Neural progenitor cell (in vitro differentiated cells): ENCODE measurements around the gene VAT1. TPM values are rescaled to one million over a fixed set of nuclear protein-coding genes. Genes with fewer than 3 reads are reported as not detected.
"Not testable (repeated sequence)": the region's sequence is repeated elsewhere in the genome, so short reads cannot be mapped to it uniquely, and the experiment has no call there.

Experiments
- DNase-seq: peaks from one replicate; pipeline ENCODE4 v3.0.0-alpha.2; 2016; ENCODE audit warnings: low spot score
- H2AFZ ChIP-seq: fragments of 200-600 bp; sonication (generic); replicated peaks from 2 replicates; pipeline ENCODE4 v1.6.1; 2016; ENCODE audit warnings: antibody characterized with exemption
- H3F3A ChIP-seq: fragments of 200-600 bp; sonication (generic); 2 replicates; pipeline ENCODE4 v1.6.1; 2016; ENCODE audit warnings: antibody characterized with exemption, low read depth
- H3K27ac ChIP-seq: fragments of 200-600 bp; sonication (generic); 2 replicates; pipeline ENCODE4 v1.5.1; 2016; ENCODE audit warnings: mild to moderate bottlenecking
- H3K27me3 ChIP-seq: fragments of 200-600 bp; sonication (generic); 2 replicates; pipeline ENCODE4 v1.6.1; 2016; ENCODE audit warnings: mild to moderate bottlenecking, moderate library complexity
- H3K36me3 ChIP-seq: fragments of 200-600 bp; sonication (generic); 2 replicates; pipeline ENCODE4 v1.5.1; 2016
- H3K4me1 ChIP-seq: fragments of 200-600 bp; sonication (generic); 2 replicates; pipeline ENCODE4 v1.6.1; 2016; ENCODE audit warnings: mixed run types
- H3K4me2 ChIP-seq: fragments of 200-600 bp; sonication (generic); 2 replicates; pipeline ENCODE4 v1.6.1; 2016
- H3K4me3 ChIP-seq: fragments of 200-600 bp; sonication (generic); 2 replicates; pipeline ENCODE4 v1.5.1; 2016
- H3K79me2 ChIP-seq: fragments of 200-600 bp; sonication (generic); 2 replicates; pipeline ENCODE4 v1.6.1; 2016; ENCODE audit warnings: low read depth
- H3K9ac ChIP-seq: fragments of 200-600 bp; sonication (generic); 2 replicates; pipeline ENCODE4 v1.6.1; 2016
- H3K9me3 ChIP-seq: fragments of 200-600 bp; sonication (generic); 2 replicates; pipeline ENCODE4 v1.5.1; 2016; ENCODE audit warnings: low read depth
- H4K20me1 ChIP-seq: fragments of 200-600 bp; sonication (generic); 2 replicates; pipeline ENCODE4 v1.6.1; 2016; ENCODE audit warnings: low read depth
- H3K27ac Mint-ChIP-seq: 3 replicates; pipeline ENCODE4 v1.8.0; 2021; ENCODE audit warnings: mixed read lengths
- H3K27me3 Mint-ChIP-seq: 2 replicates; pipeline ENCODE4 v1.8.0; 2022; ENCODE audit warnings: low read depth, mild to moderate bottlenecking, inconsistent platforms, moderate library complexity, mixed read lengths; ENCODE audit not compliant: insufficient read depth
- H3K36me3 Mint-ChIP-seq: 3 replicates; pipeline ENCODE4 v1.8.0; 2021; ENCODE audit warnings: mixed read lengths
- H3K4me1 Mint-ChIP-seq: 3 replicates; pipeline ENCODE4 v1.8.0; 2021; ENCODE audit warnings: mixed read lengths
- H3K4me3 Mint-ChIP-seq: 3 replicates; pipeline ENCODE4 v1.8.0; 2021; ENCODE audit warnings: mild to moderate bottlenecking, moderate library complexity, mixed read lengths
- H3K9me3 Mint-ChIP-seq: 3 replicates; pipeline ENCODE4 v1.8.0; 2020; ENCODE audit warnings: mixed read lengths
- EZH2 ChIP-seq: fragments of 200-600 bp; sonication (generic); IDR thresholded peaks from 2 replicates; pipeline ENCODE4 v1.6.1; 2017; ENCODE audit warnings: antibody characterized with exemption, mild to moderate bottlenecking, moderate library complexity
- EZH2phosphoT487 ChIP-seq: fragments of 200-600 bp; sonication (generic); IDR thresholded peaks from 2 replicates; pipeline ENCODE4 v1.6.1; 2017; ENCODE audit warnings: antibody characterized with exemption
- total RNA-seq: library from RNA; depleted of rRNA; stranded (reverse); fragments of >200 nt; gene quantifications from 2 replicates; pipeline ENCODE4 v1.2.3, GENCODE V29; 2015; ENCODE audit warnings: low replicate concordance
- TF ChIP-seq, protein P1 (sequence below): fragments of 200-600 bp; sonication (generic); IDR thresholded peaks from 2 replicates; pipeline ENCODE4 v1.5.1; 2017; ENCODE audit warnings: antibody characterized with exemption, mild to moderate bottlenecking

VAT1 gene
- total RNA-seq, 1 donor from 2014 or later, result 94.7 TPM

DNA sequence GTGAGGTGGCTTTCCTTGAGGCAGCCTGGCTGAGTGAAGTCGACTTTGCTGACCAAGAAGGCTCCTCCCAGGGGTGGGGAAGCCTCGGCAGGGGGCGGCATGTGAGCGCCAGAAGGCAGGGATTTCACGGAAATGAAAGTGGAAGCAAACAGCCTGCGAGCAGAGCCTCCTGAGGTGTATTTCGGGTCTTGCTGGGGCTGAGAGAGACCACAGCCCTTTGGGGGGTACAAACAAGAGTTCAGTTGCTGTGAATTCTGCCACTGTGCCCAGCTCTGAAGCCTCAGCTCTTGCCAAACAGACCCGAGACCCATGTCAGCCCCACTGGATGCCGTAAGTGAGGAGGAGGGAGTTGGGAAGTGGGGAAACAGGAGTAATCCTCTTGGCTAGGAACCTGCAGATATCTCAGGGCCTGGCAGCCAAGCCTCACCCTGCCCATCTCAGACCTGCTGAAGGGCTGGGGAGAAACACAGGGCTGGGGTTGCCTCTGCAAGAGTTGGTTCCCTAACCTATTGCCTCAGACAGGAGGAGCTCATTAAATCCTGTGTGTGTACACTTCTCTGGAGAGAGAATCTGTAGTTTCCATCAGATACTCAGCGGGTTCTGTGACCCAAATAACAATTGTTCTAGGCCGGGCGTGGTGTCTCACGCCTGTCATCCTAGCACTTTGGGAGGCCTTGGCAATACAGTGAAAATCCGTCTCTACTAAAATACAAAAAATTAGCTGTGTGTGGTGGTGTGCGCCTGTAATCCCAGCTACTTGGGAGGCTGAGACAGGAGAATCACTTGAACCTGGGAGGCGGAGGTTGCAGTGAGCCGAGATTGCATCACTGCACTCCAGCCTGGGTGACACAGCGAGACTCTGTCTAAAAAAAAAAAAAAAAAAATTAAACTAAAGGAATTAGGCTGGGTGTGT, 15.3 kb downstream of the VAT1 start, which contains the start of gene IFI35:
Gene IFI35, plus strand, starts transcription at position 146 of the 913 bp plus-strand sequence. Its CDS starts 164 bp downstream, at position 310.
- H3K4me1 Mint-ChIP-seq, result peaks cover 5% of the 10 kb centered on the region
- Histone ChIP-seq H3K4me2 (peak within 1 kb of the TSS; percentile 72), H4K20me1 (peaks cover 7% of the 10 kb centered on the region)

DNA sequence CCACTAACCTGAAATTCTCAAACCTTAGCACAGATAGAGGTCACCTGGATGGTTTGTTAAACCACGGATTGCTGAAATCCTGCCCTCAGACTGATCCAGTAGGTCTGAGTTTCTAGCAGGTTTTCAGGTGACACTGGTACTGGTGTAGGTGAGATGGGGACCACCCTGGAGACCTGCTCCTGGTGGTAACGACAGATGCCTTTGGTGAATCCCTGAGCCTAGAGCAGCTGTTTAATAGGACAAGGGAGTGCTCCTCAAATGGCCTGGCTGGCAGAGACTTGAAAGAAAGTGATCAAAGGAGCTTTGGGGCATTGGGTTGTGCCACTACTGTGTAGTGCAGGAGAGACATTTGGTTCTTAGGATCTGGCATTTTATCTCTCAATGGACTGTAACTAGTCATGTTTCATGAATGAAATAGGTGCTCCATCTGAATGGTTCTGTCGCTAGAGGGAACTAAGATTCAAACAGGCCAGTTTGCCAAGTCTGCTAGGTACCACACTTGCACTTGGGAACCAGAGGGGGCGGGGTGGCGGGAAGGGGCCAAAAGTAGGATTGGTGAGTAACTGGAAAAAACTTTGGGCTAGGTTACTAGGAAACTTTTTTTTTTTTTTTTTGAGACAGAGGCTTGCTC, 18.5 kb downstream of the VAT1 start:
- H3K27ac Mint-ChIP-seq, result no peak overlapping the region
- H3K4me1 Mint-ChIP-seq, result peaks cover 17% of the 10 kb centered on the region
- peak overlapping the region; percentile 41 for H3K4me3 Mint-ChIP-seq
- peaks cover 2% of the 10 kb centered on the region for H3K27me3 Mint-ChIP-seq
- H3K79me2 ChIP-seq, result peaks cover 28% of the 10 kb centered on the region
- TF ChIP-seq, protein P1, sequence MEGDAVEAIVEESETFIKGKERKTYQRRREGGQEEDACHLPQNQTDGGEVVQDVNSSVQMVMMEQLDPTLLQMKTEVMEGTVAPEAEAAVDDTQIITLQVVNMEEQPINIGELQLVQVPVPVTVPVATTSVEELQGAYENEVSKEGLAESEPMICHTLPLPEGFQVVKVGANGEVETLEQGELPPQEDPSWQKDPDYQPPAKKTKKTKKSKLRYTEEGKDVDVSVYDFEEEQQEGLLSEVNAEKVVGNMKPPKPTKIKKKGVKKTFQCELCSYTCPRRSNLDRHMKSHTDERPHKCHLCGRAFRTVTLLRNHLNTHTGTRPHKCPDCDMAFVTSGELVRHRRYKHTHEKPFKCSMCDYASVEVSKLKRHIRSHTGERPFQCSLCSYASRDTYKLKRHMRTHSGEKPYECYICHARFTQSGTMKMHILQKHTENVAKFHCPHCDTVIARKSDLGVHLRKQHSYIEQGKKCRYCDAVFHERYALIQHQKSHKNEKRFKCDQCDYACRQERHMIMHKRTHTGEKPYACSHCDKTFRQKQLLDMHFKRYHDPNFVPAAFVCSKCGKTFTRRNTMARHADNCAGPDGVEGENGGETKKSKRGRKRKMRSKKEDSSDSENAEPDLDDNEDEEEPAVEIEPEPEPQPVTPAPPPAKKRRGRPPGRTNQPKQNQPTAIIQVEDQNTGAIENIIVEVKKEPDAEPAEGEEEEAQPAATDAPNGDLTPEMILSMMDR, result no peak
- TF ChIP-seq EZH2phosphoT487, result no peak
- no peak for TF ChIP-seq EZH2
- peaks cover 25% of the 10 kb centered on the region for H4K20me1 ChIP-seq
- H3K9me3 ChIP-seq, result no peaks in the 10 kb centered on the region
- peaks cover 72% of the 10 kb centered on the region for H3F3A ChIP-seq
- no peaks in the 10 kb centered on the region for H3K9me3 Mint-ChIP-seq
- H3K4me2 ChIP-seq, result no peak overlapping the region
- no peak overlapping the region for H3K9ac ChIP-seq
- no peak for DNase-seq
- no peak overlapping the region for H2AFZ ChIP-seq
- H3K36me3 ChIP-seq, result peaks cover 6% of the 10 kb centered on the region
- H3K27ac ChIP-seq, result no peak overlapping the region
- no peaks in the 10 kb centered on the region for H3K27me3 ChIP-seq
- peaks cover 25% of the 10 kb centered on the region for H3K36me3 Mint-ChIP-seq
- H3K4me1 ChIP-seq, result peaks cover 14% of the 10 kb centered on the region
- no peak overlapping the region for H3K4me3 ChIP-seq

More for the DNA sequence above, 15.3 kb downstream of the VAT1 start, which contains the start of gene IFI35:
- Histone ChIP-seq H2AFZ (peak within 1 kb of the TSS; percentile 91), H3K9me3 (no peaks in the 10 kb centered on the region), H3F3A (peaks cover 41% of the 10 kb centered on the region), H3K27ac (no peak within 1 kb of the TSS), H3K27me3 (no peaks in the 10 kb centered on the region), H3K4me3 (peak within 1 kb of the TSS; percentile 40), H3K4me1 (peaks cover 4% of the 10 kb centered on the region), H3K79me2 (no peaks in the 10 kb centered on the region), H3K36me3 (peaks cover 6% of the 10 kb centered on the region), H3K9ac (no peak within 1 kb of the TSS)
- Mint-ChIP-seq H3K27me3 (peaks cover 2% of the 10 kb centered on the region), H3K27ac (peak within 1 kb of the TSS; percentile 66), H3K4me3 (peak within 1 kb of the TSS; percentile 46), H3K36me3 (peaks cover 11% of the 10 kb centered on the region), H3K9me3 (no peaks in the 10 kb centered on the region)
- TF ChIP-seq, protein P1, result peak; percentile 32
- TF ChIP-seq EZH2, result no peak
- TF ChIP-seq EZH2phosphoT487, result no peak
- peak; percentile 65 for DNase-seq

DNA sequence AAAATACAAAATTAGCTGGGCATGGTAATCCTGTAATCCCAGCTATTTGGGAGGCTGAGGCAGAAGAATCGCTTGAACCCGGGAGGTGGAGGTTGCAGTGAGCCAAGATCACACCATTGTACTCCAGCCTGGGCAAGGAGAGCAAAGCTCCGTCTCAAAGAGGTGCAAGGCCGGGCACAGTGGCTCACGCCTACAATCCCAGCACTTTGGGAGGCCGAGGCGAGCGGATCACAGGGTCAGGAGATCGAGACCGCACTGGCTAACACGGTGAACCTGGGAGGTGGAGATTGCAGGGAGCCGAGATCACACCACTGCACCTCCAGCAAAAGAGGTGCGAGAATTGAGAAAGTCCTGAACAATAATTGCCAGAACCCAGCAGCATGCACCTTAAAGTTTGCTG, 21.3 kb downstream of the VAT1 start:
- not testable (repeated sequence) for DNase-seq, H3K27ac ChIP-seq, H3K36me3 ChIP-seq, H3K4me2 ChIP-seq, H3K27me3 ChIP-seq, H3K4me3 ChIP-seq, H3K9me3 Mint-ChIP-seq, H3K9me3 ChIP-seq, H3K4me3 Mint-ChIP-seq, H3K9ac ChIP-seq, H3K27ac Mint-ChIP-seq, H2AFZ ChIP-seq, H3K27me3 Mint-ChIP-seq
- Histone ChIP-seq H3K4me1 (peaks cover 10% of the 10 kb centered on the region), H4K20me1 (peaks cover 27% of the 10 kb centered on the region), H3K79me2 (peaks cover 32% of the 10 kb centered on the region), H3F3A (peaks cover 74% of the 10 kb centered on the region)
- H3K4me1 Mint-ChIP-seq, result peaks cover 22% of the 10 kb centered on the region
- H3K36me3 Mint-ChIP-seq, result peaks cover 28% of the 10 kb centered on the region
